ENCODE results near the gene CABYR.
A peak's percentile ranks its signal among the peaks of the same experiment; 100 is the strongest.

The CABYR gene

DNA sequence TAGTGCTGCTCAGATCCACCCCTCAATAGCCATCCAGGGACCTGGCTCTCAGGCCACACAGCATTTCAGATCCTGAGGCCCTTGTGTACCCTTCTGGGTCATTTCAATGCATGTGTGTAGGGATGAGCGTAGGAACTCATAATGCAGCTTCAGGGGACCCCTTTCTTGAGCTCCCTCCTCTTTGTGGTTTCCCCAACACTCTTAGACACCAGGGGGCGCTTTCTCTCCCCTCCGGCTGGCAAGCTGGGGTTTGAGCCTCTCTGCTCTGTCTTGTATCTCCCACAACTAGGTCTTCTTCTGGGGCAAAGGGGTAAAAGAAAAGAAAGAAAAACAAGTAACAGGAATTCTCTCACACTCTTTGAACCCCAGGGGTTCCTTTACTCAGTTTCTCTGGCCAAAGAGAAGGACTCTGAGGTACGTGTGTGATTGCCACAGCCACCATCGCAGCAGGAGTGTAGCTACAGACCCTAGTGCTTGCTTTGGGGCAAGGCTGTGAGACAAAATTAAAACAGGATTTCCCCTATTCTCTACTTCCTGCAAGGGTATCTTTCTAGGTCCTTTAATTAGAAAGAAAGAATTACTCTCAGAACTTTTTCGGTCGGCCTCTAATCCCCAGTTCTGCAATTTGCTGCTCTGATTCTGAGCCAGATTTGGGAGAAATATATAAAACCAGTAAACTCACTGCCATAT is 38.0 kb downstream of the CABYR start:
- no peak overlapping the region for H3K4me3 ChIP-seq (ENCODE audit: low read length)
- TF ChIP-seq, protein P1, sequence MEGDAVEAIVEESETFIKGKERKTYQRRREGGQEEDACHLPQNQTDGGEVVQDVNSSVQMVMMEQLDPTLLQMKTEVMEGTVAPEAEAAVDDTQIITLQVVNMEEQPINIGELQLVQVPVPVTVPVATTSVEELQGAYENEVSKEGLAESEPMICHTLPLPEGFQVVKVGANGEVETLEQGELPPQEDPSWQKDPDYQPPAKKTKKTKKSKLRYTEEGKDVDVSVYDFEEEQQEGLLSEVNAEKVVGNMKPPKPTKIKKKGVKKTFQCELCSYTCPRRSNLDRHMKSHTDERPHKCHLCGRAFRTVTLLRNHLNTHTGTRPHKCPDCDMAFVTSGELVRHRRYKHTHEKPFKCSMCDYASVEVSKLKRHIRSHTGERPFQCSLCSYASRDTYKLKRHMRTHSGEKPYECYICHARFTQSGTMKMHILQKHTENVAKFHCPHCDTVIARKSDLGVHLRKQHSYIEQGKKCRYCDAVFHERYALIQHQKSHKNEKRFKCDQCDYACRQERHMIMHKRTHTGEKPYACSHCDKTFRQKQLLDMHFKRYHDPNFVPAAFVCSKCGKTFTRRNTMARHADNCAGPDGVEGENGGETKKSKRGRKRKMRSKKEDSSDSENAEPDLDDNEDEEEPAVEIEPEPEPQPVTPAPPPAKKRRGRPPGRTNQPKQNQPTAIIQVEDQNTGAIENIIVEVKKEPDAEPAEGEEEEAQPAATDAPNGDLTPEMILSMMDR (conservative IDR thresholded peaks at IDR 0.05; ENCODE audit: low read length) = peak; percentile 79
- DNase-seq (ENCODE audit: low read depth) = peak; percentile 51

DNA sequence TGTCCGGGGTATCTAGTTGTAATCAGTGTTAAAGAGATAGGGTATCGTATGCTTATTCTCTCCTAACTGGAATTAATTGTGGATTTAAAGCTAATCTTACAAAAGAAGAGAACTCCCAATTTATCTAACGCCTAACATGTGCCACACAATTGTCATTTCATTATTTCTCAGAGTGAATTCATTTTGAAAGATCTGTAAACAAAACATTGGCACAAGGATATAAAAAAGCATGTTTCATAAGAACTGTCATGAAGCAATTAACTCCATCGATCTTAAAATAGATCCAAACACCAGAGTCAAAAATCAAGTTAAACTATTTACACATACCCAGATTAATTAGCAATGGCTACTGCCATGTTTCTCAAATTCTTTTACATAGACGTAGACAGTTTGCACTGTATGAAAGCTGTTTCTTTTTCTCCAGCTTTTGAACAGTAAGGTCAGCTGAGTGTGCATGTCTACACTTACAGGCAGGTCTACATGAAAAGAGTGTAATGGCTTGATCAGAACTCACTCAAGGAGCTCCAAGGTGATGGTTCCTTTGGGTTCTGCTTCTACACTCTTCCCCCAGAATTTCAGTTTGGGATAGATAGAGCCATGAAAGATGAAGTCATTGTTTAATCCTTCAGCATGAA is 38.8 kb downstream of the CABYR start:
- TF ChIP-seq, protein P1 (conservative IDR thresholded peaks at IDR 0.05; ENCODE audit: low read length) = no peak
- no peak overlapping the region for H3K4me3 ChIP-seq (ENCODE audit: low read length)
- DNase-seq (ENCODE audit: low read depth) = no peak

DNA sequence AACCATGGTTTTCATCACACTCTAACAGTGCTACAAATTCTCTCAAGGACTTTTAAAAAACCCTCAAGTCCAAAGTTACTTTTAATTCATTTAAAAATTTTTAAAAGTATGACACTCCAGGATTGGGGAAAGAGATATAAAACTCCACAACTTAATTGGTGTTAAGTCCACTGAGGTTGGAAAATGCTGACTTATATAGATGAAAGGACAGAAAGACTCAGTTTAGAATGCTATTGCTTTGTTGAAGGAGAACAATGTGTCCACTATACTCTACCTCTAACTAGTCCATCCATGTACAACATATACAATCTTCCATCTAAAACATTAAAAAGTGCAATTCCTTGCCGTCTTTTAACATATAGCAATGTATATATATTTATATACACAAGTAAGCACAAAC is 41.2 kb downstream of the CABYR start:
- H3K4me3 ChIP-seq (ENCODE audit: low read length) = no peak overlapping the region
- TF ChIP-seq, protein P1 (conservative IDR thresholded peaks at IDR 0.05; ENCODE audit: low read length) = no peak
- no peak for DNase-seq (ENCODE audit: low read depth)

DNA sequence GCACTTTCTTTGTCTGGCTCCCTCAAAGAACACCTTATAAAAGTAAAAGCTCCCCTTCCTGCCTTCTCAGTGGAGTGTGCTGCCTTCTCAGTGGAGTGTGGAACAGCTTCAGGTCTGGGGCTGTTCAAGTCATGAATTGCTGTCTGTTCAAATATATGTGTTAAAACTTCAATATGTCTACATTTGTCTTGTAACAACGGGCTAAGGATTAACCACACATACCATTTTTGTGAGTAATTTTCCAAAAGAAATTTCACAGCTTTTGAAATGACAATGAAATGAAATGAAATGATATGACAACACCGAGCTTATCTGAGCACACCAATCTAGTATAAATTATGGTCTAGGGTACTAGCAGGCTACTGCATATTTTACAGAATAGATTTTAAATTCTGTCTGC is 42.9 kb downstream of the CABYR start:
- DNase-seq (ENCODE audit: low read depth) = peak; percentile 34
- no peak overlapping the region for H3K4me3 ChIP-seq (ENCODE audit: low read length)
- TF ChIP-seq, protein P1 (conservative IDR thresholded peaks at IDR 0.05; ENCODE audit: low read length) = no peak

DNA sequence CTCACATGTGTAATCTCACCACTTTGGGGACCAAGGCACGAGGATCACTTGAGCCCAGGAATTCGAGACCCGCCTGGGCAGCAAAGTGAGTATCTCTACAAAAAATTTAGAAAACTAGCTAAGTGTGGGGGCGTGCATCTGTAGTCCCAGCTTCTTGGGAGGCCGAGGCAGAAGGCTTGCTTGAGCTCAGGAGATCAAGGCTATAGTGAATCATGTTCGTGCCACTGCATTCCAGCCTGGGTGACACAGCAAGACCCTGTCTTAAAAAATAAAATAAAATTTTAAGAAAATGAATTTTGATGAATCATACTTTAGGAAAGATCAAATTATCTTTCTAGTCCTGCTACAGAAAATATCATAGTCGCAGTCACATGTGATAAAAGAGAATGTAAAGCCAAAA is 46.9 kb downstream of the CABYR start:
- no peak for DNase-seq (ENCODE audit: low read depth)
- TF ChIP-seq, protein P1 (conservative IDR thresholded peaks at IDR 0.05; ENCODE audit: low read length) = no peak

DNA sequence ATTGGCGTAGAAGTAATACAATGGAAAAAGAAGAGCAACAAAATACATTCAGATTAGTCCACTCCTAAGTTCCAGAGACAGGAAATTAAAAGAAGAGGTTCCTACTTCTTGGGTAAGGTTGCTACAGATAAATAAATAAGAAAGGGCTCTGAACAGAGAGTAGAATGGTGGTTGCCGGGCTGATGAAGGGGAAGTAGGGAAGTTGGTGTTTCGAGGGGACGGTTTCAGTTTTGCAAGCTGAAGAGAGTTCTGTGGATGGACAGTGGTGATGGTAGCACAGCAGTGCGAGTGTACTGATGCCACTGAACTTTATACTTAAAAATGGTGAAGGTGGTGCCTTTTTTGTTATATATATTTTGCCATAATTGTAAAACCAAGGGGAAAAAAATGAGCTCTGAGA is 48.2 kb downstream of the CABYR start:
- H3K4me3 ChIP-seq (ENCODE audit: low read length) = no peak overlapping the region
- no peak for DNase-seq (ENCODE audit: low read depth)
- TF ChIP-seq, protein P1 (conservative IDR thresholded peaks at IDR 0.05; ENCODE audit: low read length) = no peak

More for the DNA sequence above, 46.9 kb downstream of the CABYR start:
- H3K4me3 ChIP-seq (ENCODE audit: low read length) = no peak overlapping the region

DNA sequence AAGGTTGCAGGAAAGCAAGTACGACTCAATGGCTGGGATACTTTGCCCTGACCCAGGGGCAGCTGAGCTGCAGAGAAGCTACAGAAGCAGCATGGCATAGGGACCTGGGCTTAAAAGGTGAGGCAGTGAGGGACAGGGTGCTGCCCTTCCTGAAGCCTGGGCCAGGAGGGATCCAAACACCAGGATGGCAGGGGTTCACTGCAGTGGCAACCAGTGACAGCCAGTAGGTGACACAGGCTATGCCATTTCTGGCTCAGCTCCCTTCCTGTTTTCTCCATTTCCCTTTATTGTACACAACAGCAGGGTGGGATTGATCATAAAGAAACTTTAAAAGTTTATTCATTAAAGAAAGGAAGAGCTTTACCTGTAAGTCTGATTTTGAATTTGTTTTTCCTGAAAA is 48.8 kb downstream of the CABYR start:
- DNase-seq (ENCODE audit: low read depth) = no peak
- H3K4me3 ChIP-seq (ENCODE audit: low read length) = no peak overlapping the region
- TF ChIP-seq, protein P1 (conservative IDR thresholded peaks at IDR 0.05; ENCODE audit: low read length) = no peak
